ENCODE results near the gene CEL.
"Not testable (repeated sequence)": the region's sequence is repeated elsewhere in the genome, so short reads cannot be mapped to it uniquely, and the experiment has no call there.

CEL gene

GRCh38 chr9:133090752-133091385, 29.1 kb downstream of the CEL start (continued):
- no peak for TF ChIP-seq KLF1 (tag by site-specific recombination; IDR thresholded peaks at IDR 0.05)
- TF ChIP-seq ZIC2 (tag by site-specific recombination; IDR thresholded peaks at IDR 0.05): no peak
- no peak for TF ChIP-seq REPIN1 (tag by site-specific recombination; IDR thresholded peaks at IDR 0.05; ENCODE audit: low read depth)
- TF ChIP-seq, protein P1, sequence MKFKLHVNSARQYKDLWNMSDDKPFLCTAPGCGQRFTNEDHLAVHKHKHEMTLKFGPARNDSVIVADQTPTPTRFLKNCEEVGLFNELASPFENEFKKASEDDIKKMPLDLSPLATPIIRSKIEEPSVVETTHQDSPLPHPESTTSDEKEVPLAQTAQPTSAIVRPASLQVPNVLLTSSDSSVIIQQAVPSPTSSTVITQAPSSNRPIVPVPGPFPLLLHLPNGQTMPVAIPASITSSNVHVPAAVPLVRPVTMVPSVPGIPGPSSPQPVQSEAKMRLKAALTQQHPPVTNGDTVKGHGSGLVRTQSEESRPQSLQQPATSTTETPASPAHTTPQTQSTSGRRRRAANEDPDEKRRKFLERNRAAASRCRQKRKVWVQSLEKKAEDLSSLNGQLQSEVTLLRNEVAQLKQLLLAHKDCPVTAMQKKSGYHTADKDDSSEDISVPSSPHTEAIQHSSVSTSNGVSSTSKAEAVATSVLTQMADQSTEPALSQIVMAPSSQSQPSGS (tag by site-specific recombination; IDR thresholded peaks at IDR 0.05; ENCODE audit: low read depth): no peak
- TF ChIP-seq ZBTB48 (tag by site-specific recombination; IDR thresholded peaks at IDR 0.05): no peak
- TF ChIP-seq ZEB2 (tag by site-specific recombination; IDR thresholded peaks at IDR 0.05): no peak
- TF ChIP-seq ZBTB44 (tag by site-specific recombination; IDR thresholded peaks at IDR 0.05): no peak
- no peak for TF ChIP-seq OVOL3 (tag by site-specific recombination; IDR thresholded peaks at IDR 0.05)
- no peak for TF ChIP-seq ZNF211 (tag by site-specific recombination; IDR thresholded peaks at IDR 0.05; ENCODE audit: low read depth)
- TF ChIP-seq, protein P2, sequence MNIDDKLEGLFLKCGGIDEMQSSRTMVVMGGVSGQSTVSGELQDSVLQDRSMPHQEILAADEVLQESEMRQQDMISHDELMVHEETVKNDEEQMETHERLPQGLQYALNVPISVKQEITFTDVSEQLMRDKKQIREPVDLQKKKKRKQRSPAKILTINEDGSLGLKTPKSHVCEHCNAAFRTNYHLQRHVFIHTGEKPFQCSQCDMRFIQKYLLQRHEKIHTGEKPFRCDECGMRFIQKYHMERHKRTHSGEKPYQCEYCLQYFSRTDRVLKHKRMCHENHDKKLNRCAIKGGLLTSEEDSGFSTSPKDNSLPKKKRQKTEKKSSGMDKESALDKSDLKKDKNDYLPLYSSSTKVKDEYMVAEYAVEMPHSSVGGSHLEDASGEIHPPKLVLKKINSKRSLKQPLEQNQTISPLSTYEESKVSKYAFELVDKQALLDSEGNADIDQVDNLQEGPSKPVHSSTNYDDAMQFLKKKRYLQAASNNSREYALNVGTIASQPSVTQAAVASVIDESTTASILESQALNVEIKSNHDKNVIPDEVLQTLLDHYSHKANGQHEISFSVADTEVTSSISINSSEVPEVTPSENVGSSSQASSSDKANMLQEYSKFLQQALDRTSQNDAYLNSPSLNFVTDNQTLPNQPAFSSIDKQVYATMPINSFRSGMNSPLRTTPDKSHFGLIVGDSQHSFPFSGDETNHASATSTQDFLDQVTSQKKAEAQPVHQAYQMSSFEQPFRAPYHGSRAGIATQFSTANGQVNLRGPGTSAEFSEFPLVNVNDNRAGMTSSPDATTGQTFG (tag by site-specific recombination; IDR thresholded peaks at IDR 0.05; ENCODE audit: borderline replicate concordance): no peak

GRCh38 chr9:133094351-133094750, 32.6 kb downstream of the CEL start:
- H3K4me3 ChIP-seq (ENCODE audit: low read depth, low read length); H3K4me1 ChIP-seq (ENCODE audit: control insufficient read depth, insufficient read depth, low read length); H3K27ac ChIP-seq (ENCODE audit: extremely low read depth, low read depth, low read length); H3K9me3 ChIP-seq (ENCODE audit: control insufficient read depth, insufficient read depth, low read depth, low read length): not testable (repeated sequence)
- peaks cover 0 to 23% of the 10 kb centered on the region in 2 experiments; a peak in 1 of 3 replicates for H3K36me3 ChIP-seq (ENCODE audit: control insufficient read depth in 2 of 2, insufficient read depth in 1 of 2, low read length in 2 of 2)
- ChIA-PET CTCF (interaction anchor here (0.6 to 3.9 kb wide), 5 partner anchors 9 to 53 kb away, joined by 3 to 21 read pairs (median 8); no protein-coding TSS in a partner anchor), POLR2A (interaction anchor here (0.7 kb wide), 2 partner anchors 9 to 250 kb away, joined by 3 to 4 read pairs; no protein-coding TSS in a partner anchor)

- H3K27ac ChIP-seq (ENCODE audit: extremely low read depth, low read depth, low read length): no peak overlapping the region
- no peak overlapping the region for H3K4me3 ChIP-seq (ENCODE audit: low read depth, low read length)
- H3K36me3 ChIP-seq (ENCODE audit: control insufficient read depth in 2 of 2, insufficient read depth in 1 of 2, low read length in 2 of 2): peaks cover 0 to 29% of the 10 kb centered on the region in 2 experiments; a peak in 1 of 3 replicates
- no peaks in the 10 kb centered on the region for H3K9me3 ChIP-seq (ENCODE audit: control insufficient read depth, insufficient read depth, low read depth, low read length)
- TF ChIP-seq, protein P3, sequence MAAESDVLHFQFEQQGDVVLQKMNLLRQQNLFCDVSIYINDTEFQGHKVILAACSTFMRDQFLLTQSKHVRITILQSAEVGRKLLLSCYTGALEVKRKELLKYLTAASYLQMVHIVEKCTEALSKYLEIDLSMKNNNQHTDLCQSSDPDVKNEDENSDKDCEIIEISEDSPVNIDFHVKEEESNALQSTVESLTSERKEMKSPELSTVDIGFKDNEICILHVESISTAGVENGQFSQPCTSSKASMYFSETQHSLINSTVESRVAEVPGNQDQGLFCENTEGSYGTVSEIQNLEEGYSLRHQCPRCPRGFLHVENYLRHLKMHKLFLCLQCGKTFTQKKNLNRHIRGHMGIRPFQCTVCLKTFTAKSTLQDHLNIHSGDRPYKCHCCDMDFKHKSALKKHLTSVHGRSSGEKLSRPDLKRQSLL (tag by site-specific recombination; IDR thresholded peaks at IDR 0.05): no peak
- no peak for TF ChIP-seq ZSCAN16 (tag by site-specific recombination; IDR thresholded peaks at IDR 0.05)
- no peak for TF ChIP-seq ZNF292 (tag by site-specific recombination; IDR thresholded peaks at IDR 0.05; ENCODE audit: borderline replicate concordance, low read depth)
- TF ChIP-seq ZNF791 (tag by site-specific recombination; IDR thresholded peaks at IDR 0.05): no peak
- no peak for TF ChIP-seq ZNF26 (tag by site-specific recombination; IDR thresholded peaks at IDR 0.05)
- no peaks in the 10 kb centered on the region for H3K4me1 ChIP-seq (ENCODE audit: control insufficient read depth, insufficient read depth, low read length)
- POLR2A ChIA-PET: interaction anchor here (0.7 kb wide), 2 partner anchors 8 to 249 kb away, joined by 3 to 4 read pairs; no protein-coding TSS in a partner anchor
- CTCF ChIA-PET: interaction anchor here (0.6 to 3.9 kb wide), 5 partner anchors 8 to 53 kb away, joined by 3 to 21 read pairs (median 8); no protein-coding TSS in a partner anchor
These were observed 33.1 kb downstream of the CEL start for GRCh38 chr9:133094842-133095393.

All from HEK293 (cell line).